HepG2 (cell line): ENCODE results near the gene NUDT8. TPM values are rescaled to one million over a fixed set of nuclear protein-coding genes. Genes with fewer than 3 reads are reported as not detected.
A peak's percentile ranks its signal among the peaks of the same experiment; 100 is the strongest.

Experiments
- ARNT2 ChIP-seq: sonication (generic); formaldehyde crosslinking; IDR thresholded peaks from 2 replicates; pipeline ENCODE4 v1.8.0; 2022; ENCODE audit warnings: mild to moderate bottlenecking, low read depth, missing genetic modification reagents, moderate library complexity
- ATRX ChIP-seq: sonication (generic); formaldehyde crosslinking; IDR thresholded peaks from 2 replicates; pipeline ENCODE4 v1.4.0; 2020; ENCODE audit warnings: missing genetic modification reagents, borderline replicate concordance
- FOSL1 ChIP-seq: sonication (generic); formaldehyde crosslinking; IDR thresholded peaks from 2 replicates; pipeline ENCODE4 v1.9.0; 2021; ENCODE audit warnings: missing genetic modification reagents, borderline replicate concordance
- HDAC1 ChIP-seq: sonication (generic); formaldehyde crosslinking; IDR thresholded peaks from 2 replicates; pipeline ENCODE4 v1.5.1; 2020; ENCODE audit warnings: mild to moderate bottlenecking, missing genetic modification reagents
- KAT7 ChIP-seq: IDR thresholded peaks from 2 replicates; pipeline ENCODE4 v1.6.1; 2018; ENCODE audit warnings: borderline replicate concordance, missing compliant biosample characterization
- KLF11 ChIP-seq: IDR thresholded peaks from 2 replicates; pipeline ENCODE4 v1.6.1; 2016; ENCODE audit warnings: missing compliant biosample characterization
- KMT2A ChIP-seq: sonication (generic); formaldehyde crosslinking; IDR thresholded peaks from 2 replicates; pipeline ENCODE4 v1.4.0; 2020; ENCODE audit warnings: missing genetic modification reagents
- NCOR1 ChIP-seq: fragments of 200-600 bp; sonication (generic); IDR thresholded peaks from 2 replicates; pipeline ENCODE4 v1.7.0; 2017; ENCODE audit warnings: antibody characterized with exemption, low read length, borderline replicate concordance
- NRL ChIP-seq: sonication (generic); formaldehyde crosslinking; IDR thresholded peaks from 2 replicates; pipeline ENCODE4 v1.5.0; 2020; ENCODE audit warnings: missing genetic modification reagents, mild to moderate bottlenecking, moderate library complexity, borderline replicate concordance
- PITX1 ChIP-seq: sonication (generic); formaldehyde crosslinking; IDR thresholded peaks from 2 replicates; pipeline ENCODE4 v1.5.1; 2020; ENCODE audit warnings: mild to moderate bottlenecking, missing genetic modification reagents
- RELA ChIP-seq: sonication (generic); formaldehyde crosslinking; IDR thresholded peaks from 2 replicates; pipeline ENCODE4 v1.4.0; 2020; ENCODE audit warnings: missing genetic modification reagents
- SMAD9 ChIP-seq: sonication (generic); formaldehyde crosslinking; IDR thresholded peaks from 2 replicates; pipeline ENCODE4 v1.5.1; 2020; ENCODE audit warnings: mild to moderate bottlenecking, missing genetic modification reagents
- ZFP37 ChIP-seq: sonication (generic); formaldehyde crosslinking; IDR thresholded peaks from 2 replicates; pipeline ENCODE4 v1.4.0; 2020; ENCODE audit warnings: missing genetic modification reagents, borderline replicate concordance
- ZFY ChIP-seq: sonication (generic); formaldehyde crosslinking; IDR thresholded peaks from 2 replicates; pipeline ENCODE4 v1.4.0; 2020; ENCODE audit warnings: missing genetic modification reagents
- ZNF143 ChIP-seq: sonication (generic); formaldehyde crosslinking; IDR thresholded peaks from 2 replicates; pipeline ENCODE4 v1.4.0; 2020; ENCODE audit warnings: missing genetic modification reagents
- ZNF350 ChIP-seq: sonication (generic); formaldehyde crosslinking; IDR thresholded peaks from 2 replicates; pipeline ENCODE4 v1.4.0; 2020; ENCODE audit warnings: mild to moderate bottlenecking, low read depth, missing genetic modification reagents, borderline replicate concordance
- ZNF446 ChIP-seq: sonication (generic); formaldehyde crosslinking; IDR thresholded peaks from 2 replicates; pipeline ENCODE4 v1.5.0; 2020; ENCODE audit warnings: mild to moderate bottlenecking, missing genetic modification reagents
- ZNF501 ChIP-seq: sonication (generic); formaldehyde crosslinking; IDR thresholded peaks from 2 replicates; pipeline ENCODE4 v1.5.1; 2020; ENCODE audit warnings: mild to moderate bottlenecking, moderate library complexity, missing genetic modification reagents
- ZZZ3 ChIP-seq: sonication (generic); formaldehyde crosslinking; IDR thresholded peaks from 2 replicates; pipeline ENCODE4 v1.4.0; 2020; ENCODE audit warnings: missing genetic modification reagents, mild to moderate bottlenecking, borderline replicate concordance
- polyA plus RNA-seq, 8 experiments: library from polyadenylated mRNA; depleted of rRNA in 3 of 8; stranded (reverse) in 7 of 8; unstranded in 1 of 8; fragments of >200 nt; fragmentation: Illumina TruSeq in 4 of 8; extraction: Trizol in 4 of 8; gene quantifications; 2 replicates each; pipeline versions ENCODE4 v1.2.1 to v1.2.3, GENCODE V29; 2011 to 2016; ENCODE audit warnings: low read depth in 4 of 8, missing spikeins in 1 of 8, mixed read lengths in 1 of 8; ENCODE audit not compliant: insufficient read depth in 1 of 8
- total RNA-seq, 5 experiments: library from RNA; depleted of rRNA; stranded (reverse); fragments of >200 nt; fragmentation: Illumina TruSeq; extraction: Trizol; gene quantifications; 2 replicates each; pipeline ENCODE4 v1.2.3, GENCODE V29; 2016; ENCODE audit warnings: low read depth in 1 of 5
- TF ChIP-seq, protein P1 (sequence below): IDR thresholded peaks from 2 replicates; pipeline ENCODE4 v1.6.1; 2016; ENCODE audit warnings: mild to moderate bottlenecking
- TF ChIP-seq, protein P2 (sequence below): sonication (generic); formaldehyde crosslinking; IDR thresholded peaks from 2 replicates; pipeline ENCODE4 v1.4.0; 2020; ENCODE audit warnings: missing genetic modification reagents
- TF ChIP-seq, protein P3 (sequence below): sonication (generic); formaldehyde crosslinking; conservative IDR thresholded peaks from 2 replicates; pipeline ENCODE4 v1.5.0; 2020; ENCODE audit warnings: missing genetic modification reagents
- TF ChIP-seq, protein P4 (sequence below): sonication (generic); formaldehyde crosslinking; IDR thresholded peaks from 2 replicates; pipeline ENCODE4 v1.8.1; 2023; ENCODE audit warnings: mild to moderate bottlenecking, moderate library complexity, missing genetic modification reagents
- TF ChIP-seq, protein P5 (sequence below): sonication (generic); formaldehyde crosslinking; IDR thresholded peaks from 2 replicates; pipeline ENCODE4 v1.8.0; 2022; ENCODE audit warnings: mild to moderate bottlenecking, missing genetic modification reagents, moderate library complexity

NUDT8 gene
- total and polyA plus RNA-seq, 2 of the 13 experiments (the other 11 are each of a cell fraction or from before 2014, with no cell fraction given), result 6.7 to 25.8 TPM

DNA sequence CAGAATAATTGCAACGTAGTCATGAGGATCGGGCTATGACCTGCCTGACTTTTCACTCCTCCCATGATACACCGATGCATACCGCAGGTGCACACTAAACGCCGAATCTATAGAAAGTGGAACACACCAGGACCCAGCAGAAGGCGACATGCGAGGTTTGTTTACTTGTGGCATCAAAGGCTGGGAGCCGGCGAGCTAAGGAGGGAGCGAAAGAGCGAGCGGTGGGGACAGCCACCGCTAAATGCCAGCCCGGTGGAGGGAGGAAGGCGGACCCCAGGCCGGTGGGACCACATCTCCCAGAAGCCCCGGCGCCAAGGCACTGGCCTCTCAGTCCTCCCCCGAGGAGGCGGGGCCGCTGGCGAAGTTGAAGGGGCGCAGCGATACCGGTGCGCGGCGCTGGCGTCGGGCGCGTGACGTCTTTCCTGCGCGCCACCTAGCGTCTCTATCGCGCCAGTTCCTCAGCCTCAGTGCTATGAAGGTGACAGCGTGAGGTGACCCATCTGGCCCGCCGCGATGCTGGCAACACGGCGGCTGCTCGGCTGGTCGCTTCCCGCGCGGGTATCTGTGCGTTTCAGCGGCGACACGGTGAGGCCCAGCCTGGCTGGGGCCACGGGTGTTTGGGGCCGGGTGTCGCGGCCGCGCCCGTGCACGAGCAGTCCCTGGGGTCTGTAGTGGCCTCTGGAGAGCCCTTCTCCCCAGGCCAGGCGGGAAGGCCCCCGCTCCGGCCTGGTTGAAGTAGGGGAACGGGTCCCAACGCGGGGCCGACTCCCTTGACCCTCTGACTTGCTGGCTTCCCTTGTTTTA lies 23.0 kb downstream of the NUDT8 start, which contains the start of gene NDUFV1 (continued):
- TF ChIP-seq, protein P1, sequence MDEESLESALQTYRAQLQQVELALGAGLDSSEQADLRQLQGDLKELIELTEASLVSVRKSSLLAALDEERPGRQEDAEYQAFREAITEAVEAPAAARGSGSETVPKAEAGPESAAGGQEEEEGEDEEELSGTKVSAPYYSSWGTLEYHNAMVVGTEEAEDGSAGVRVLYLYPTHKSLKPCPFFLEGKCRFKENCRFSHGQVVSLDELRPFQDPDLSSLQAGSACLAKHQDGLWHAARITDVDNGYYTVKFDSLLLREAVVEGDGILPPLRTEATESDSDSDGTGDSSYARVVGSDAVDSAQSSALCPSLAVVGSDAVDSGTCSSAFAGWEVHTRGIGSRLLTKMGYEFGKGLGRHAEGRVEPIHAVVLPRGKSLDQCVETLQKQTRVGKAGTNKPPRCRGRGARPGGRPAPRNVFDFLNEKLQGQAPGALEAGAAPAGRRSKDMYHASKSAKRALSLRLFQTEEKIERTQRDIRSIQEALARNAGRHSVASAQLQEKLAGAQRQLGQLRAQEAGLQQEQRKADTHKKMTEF (CRISPR knock-in tag), result peak; percentile 90; the same call in 1 of the 2 replicates
- TF ChIP-seq ATRX (CRISPR knock-in tag) (no peak), SMAD9 (CRISPR knock-in tag) (no peak), KAT7 (peak; percentile 88; the same call in 1 of the 2 replicates), ZNF143 (peak; percentile 94), ZFP37 (CRISPR knock-in tag) (no peak), KMT2A (peak; percentile 72; the same call in 1 of the 2 replicates), KLF11 (CRISPR knock-in tag) (no peak; the same call in 1 of the 2 replicates), PITX1 (CRISPR knock-in tag) (no peak; the same call in 1 of the 2 replicates), ZFY (CRISPR knock-in tag) (peak; percentile 80; the same call in 1 of the 2 replicates), ZZZ3 (CRISPR knock-in tag) (no peak), FOSL1 (no peak), ZNF350 (CRISPR knock-in tag) (peak; percentile 88), HDAC1 (CRISPR knock-in tag) (peak; percentile 92), ARNT2 (peak; percentile 71; the same call in 1 of the 2 replicates), NRL (CRISPR knock-in tag) (0 out of 2 replicates have a peak, but pooled peaks have one; percentile 40), NCOR1 (no peak), RELA (peak; percentile 70; the same call in 1 of the 2 replicates), ZNF446 (no peak), ZNF501 (CRISPR knock-in tag) (peak; percentile 81)
- TF ChIP-seq, protein P2, sequence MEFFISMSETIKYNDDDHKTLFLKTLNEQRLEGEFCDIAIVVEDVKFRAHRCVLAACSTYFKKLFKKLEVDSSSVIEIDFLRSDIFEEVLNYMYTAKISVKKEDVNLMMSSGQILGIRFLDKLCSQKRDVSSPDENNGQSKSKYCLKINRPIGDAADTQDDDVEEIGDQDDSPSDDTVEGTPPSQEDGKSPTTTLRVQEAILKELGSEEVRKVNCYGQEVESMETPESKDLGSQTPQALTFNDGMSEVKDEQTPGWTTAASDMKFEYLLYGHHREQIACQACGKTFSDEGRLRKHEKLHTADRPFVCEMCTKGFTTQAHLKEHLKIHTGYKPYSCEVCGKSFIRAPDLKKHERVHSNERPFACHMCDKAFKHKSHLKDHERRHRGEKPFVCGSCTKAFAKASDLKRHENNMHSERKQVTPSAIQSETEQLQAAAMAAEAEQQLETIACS (CRISPR knock-in tag), result peak; percentile 73; the same call in 1 of the 2 replicates
- TF ChIP-seq, protein P3, sequence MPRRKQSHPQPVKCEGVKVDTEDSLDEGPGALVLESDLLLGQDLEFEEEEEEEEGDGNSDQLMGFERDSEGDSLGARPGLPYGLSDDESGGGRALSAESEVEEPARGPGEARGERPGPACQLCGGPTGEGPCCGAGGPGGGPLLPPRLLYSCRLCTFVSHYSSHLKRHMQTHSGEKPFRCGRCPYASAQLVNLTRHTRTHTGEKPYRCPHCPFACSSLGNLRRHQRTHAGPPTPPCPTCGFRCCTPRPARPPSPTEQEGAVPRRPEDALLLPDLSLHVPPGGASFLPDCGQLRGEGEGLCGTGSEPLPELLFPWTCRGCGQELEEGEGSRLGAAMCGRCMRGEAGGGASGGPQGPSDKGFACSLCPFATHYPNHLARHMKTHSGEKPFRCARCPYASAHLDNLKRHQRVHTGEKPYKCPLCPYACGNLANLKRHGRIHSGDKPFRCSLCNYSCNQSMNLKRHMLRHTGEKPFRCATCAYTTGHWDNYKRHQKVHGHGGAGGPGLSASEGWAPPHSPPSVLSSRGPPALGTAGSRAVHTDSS (CRISPR knock-in tag), result no peak
- TF ChIP-seq, protein P4, sequence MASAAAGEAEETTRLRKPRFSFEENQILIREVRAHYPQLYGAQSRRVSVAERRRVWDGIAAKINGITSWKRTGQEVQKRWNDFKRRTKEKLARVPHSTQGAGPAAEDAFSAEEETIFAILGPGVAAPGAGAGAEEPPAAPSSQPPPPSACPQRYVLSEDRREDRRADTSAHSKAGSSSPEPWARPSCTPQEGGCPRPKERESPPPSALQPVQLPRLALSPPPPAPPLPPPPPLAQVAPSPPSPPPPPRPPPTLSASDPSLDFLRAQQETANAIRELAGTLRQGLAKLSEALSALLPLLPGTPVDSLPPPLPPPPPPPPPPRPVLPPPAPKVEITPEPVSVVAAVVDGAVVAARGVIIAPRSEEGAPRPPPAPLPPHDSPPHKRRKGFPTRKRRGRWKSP (CRISPR knock-in tag), result peak; percentile 96
- TF ChIP-seq, protein P5, sequence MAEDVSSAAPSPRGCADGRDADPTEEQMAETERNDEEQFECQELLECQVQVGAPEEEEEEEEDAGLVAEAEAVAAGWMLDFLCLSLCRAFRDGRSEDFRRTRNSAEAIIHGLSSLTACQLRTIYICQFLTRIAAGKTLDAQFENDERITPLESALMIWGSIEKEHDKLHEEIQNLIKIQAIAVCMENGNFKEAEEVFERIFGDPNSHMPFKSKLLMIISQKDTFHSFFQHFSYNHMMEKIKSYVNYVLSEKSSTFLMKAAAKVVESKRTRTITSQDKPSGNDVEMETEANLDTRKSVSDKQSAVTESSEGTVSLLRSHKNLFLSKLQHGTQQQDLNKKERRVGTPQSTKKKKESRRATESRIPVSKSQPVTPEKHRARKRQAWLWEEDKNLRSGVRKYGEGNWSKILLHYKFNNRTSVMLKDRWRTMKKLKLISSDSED (CRISPR knock-in tag), result no peak
